Natural killer cell (primary cell): ENCODE data around the gene EIF4E1B. TPM values are rescaled to one million over a fixed set of nuclear protein-coding genes. Genes with fewer than 3 reads are reported as not detected.

Experiments
- ATAC-seq, 3 donors: fragments of 150-1000 bp in 2 of 3; fragments of 200-7000 bp in 1 of 3; cut with Tn5 transposase; 1 replicate in 1 of 3; 2 replicates in 2 of 3; pipeline ENCODE4 v1.10.0; 2021; ENCODE audit warnings: mild to moderate bottlenecking in 2 of 3, moderate library complexity in 2 of 3
- DNase-seq, 2 donors: peaks; one replicate each; pipeline versions ENCODE4 v3.0.0 to v3.0.0-alpha.2; 2013 to 2021; ENCODE audit warnings: mixed read lengths in 1 of 2
- H3K27ac ChIP-seq: one replicate; pipeline ENCODE4 v1.5.1; 2013; ENCODE audit warnings: mild to moderate bottlenecking, low read length
- H3K27me3 ChIP-seq: one replicate; pipeline ENCODE4 v1.6.1; 2013; ENCODE audit warnings: low read length; ENCODE audit not compliant: control insufficient read depth, insufficient read depth
- H3K36me3 ChIP-seq: one replicate; pipeline ENCODE4 v1.6.1; 2013; ENCODE audit warnings: low read length; ENCODE audit not compliant: control insufficient read depth, insufficient read depth
- H3K4me1 ChIP-seq: one replicate; pipeline ENCODE4 v1.6.1; 2013; ENCODE audit warnings: low read length; ENCODE audit not compliant: control insufficient read depth, insufficient read depth
- H3K4me3 ChIP-seq: one replicate; pipeline ENCODE4 v1.5.1; 2013; ENCODE audit warnings: low read length
- H3K9me3 ChIP-seq: one replicate; pipeline ENCODE4 v1.6.1; 2013; ENCODE audit warnings: low read length; ENCODE audit not compliant: control insufficient read depth, insufficient read depth
- H3K27ac Mint-ChIP-seq, 2 donors: one replicate each; pipeline ENCODE4 v1.8.0; 2022; ENCODE audit warnings: mild to moderate bottlenecking in 2 of 2, mixed read lengths in 2 of 2, moderate library complexity in 1 of 2
- H3K27me3 Mint-ChIP-seq, 2 donors: one replicate each; pipeline ENCODE4 v1.8.0; 2022; ENCODE audit warnings: low read depth in 2 of 2, mixed read lengths in 2 of 2
- H3K36me3 Mint-ChIP-seq: one replicate; pipeline ENCODE4 v1.8.0; 2022; ENCODE audit warnings: mixed read lengths
- H3K4me1 Mint-ChIP-seq, 2 donors: one replicate each; pipeline ENCODE4 v1.8.0; 2022; ENCODE audit warnings: mixed read lengths in 2 of 2
- H3K4me3 Mint-ChIP-seq: one replicate; pipeline ENCODE4 v1.8.0; 2022; ENCODE audit warnings: mild to moderate bottlenecking, moderate library complexity, mixed read lengths
- H3K9me3 Mint-ChIP-seq, 2 donors: one replicate each; pipeline ENCODE4 v1.8.0; 2022; ENCODE audit warnings: mixed read lengths in 2 of 2
- WGBS: methylation state at CpG from one replicate; pipeline ENCODE4 v1.1.7; 2013; ENCODE audit warnings: missing lambda C conversion rate; ENCODE audit not compliant: insufficient coverage; 5-methylcytosine and 5-hydroxymethylcytosine counted together
- intact Hi-C: fragments of 100-400 bp; cut with micrococcal nuclease; formaldehyde crosslinking; loops from one replicate; pipeline ENCODE4 v1.14.2; 2022
- total RNA-seq, 4 donors: library from RNA; stranded (reverse); fragments of 120-200 nt in 1 of 4; gene quantifications; one replicate each; pipeline versions ENCODE4 v1.2.3 to v1.2.4, GENCODE V29; 2013 to 2022
- TF ChIP-seq, protein P1 (sequence below): fragments of 200-600 bp; IDR thresholded peaks from one replicate; pipeline ENCODE4 v1.8.0; 2022; ENCODE audit warnings: antibody characterized with exemption

The EIF4E1B gene
- total RNA-seq, 3 donors from 2014 or later (not counting 1 experiment from before 2014, with no cell fraction given) = not detected

DNA sequence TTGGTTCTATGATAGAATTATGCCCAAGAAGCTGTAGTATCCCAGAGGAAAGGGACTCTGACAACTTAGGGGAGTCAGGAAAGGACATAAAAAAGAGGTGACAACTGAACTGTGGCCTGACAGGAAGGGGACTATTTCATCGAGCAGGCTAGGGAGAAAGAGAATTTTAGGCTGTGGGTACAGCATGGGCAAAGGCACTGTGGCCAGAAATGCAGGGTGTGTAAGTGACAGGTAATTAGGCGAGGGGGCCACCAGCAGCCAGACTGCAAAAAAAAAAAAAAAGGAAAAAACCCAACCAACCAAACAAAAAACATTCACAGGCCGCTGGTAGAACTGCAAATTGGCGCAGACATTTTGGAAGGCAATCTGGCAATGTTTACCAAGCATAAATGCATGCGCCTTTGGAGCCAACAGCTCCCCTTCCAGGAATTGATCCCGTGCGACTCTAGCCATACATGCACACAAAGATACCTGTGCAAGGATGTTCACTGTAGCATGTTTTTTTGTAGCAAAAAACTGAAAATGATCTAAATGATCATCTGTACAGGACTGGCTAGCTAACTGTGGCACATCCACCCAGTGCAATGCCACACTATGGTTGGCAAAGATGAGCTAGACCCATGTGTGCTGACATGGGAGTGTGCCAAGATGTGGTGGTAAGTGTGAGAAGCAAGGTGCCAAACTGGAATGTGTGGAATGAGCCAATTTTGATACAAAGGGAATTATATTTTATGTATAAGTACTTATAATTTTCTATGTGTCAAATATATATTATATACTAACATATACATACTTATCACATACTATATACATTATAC is 1.1 kb downstream of the EIF4E1B start:
- peaks cover 5 to 29% of the 10 kb centered on the region in 2 donors for H3K4me1 Mint-ChIP-seq
- Histone ChIP-seq H3K4me3 (no peak overlapping the region), H3K36me3 (no peaks in the 10 kb centered on the region), H3K9me3 (no peaks in the 10 kb centered on the region), H3K4me1 (peaks cover 19% of the 10 kb centered on the region), H3K27ac (no peak overlapping the region), H3K27me3 (peaks cover 30% of the 10 kb centered on the region)
- H3K9me3 Mint-ChIP-seq = no peaks in the 10 kb centered on the region
- no peak overlapping the region for H3K27ac Mint-ChIP-seq
- 77% methylated on average over 7 of the region's 7 CpGs for WGBS
- intact Hi-C loops = no loop called here
- peaks cover 61 to 70% of the 10 kb centered on the region in 2 donors for H3K27me3 Mint-ChIP-seq
- no peak overlapping the region for H3K4me3 Mint-ChIP-seq
- TF ChIP-seq, protein P1, sequence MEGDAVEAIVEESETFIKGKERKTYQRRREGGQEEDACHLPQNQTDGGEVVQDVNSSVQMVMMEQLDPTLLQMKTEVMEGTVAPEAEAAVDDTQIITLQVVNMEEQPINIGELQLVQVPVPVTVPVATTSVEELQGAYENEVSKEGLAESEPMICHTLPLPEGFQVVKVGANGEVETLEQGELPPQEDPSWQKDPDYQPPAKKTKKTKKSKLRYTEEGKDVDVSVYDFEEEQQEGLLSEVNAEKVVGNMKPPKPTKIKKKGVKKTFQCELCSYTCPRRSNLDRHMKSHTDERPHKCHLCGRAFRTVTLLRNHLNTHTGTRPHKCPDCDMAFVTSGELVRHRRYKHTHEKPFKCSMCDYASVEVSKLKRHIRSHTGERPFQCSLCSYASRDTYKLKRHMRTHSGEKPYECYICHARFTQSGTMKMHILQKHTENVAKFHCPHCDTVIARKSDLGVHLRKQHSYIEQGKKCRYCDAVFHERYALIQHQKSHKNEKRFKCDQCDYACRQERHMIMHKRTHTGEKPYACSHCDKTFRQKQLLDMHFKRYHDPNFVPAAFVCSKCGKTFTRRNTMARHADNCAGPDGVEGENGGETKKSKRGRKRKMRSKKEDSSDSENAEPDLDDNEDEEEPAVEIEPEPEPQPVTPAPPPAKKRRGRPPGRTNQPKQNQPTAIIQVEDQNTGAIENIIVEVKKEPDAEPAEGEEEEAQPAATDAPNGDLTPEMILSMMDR = no peak
- ATAC-seq (no peak), DNase-seq (no peak)
- no peaks in the 10 kb centered on the region for H3K36me3 Mint-ChIP-seq

- intact Hi-C loops = no loop called here
- Histone ChIP-seq H3K4me1 (peaks cover 19% of the 10 kb centered on the region), H3K36me3 (no peaks in the 10 kb centered on the region), H3K4me3 (no peak overlapping the region), H3K27me3 (peaks cover 30% of the 10 kb centered on the region), H3K9me3 (no peaks in the 10 kb centered on the region), H3K27ac (no peak overlapping the region)
- Mint-ChIP-seq H3K4me1 (peaks cover 5 to 24% of the 10 kb centered on the region in 2 donors), H3K27ac (no peak overlapping the region), H3K4me3 (no peak overlapping the region), H3K9me3 (no peaks in the 10 kb centered on the region), H3K27me3 (peaks cover 53 to 69% of the 10 kb centered on the region in 2 donors), H3K36me3 (no peaks in the 10 kb centered on the region)
- 81% methylated on average over 2 of the region's 2 CpGs for WGBS
- TF ChIP-seq, protein P1 = no peak
- no peak for DNase-seq
- no peak for ATAC-seq
These were observed 2.3 kb downstream of the EIF4E1B start for GRCh38 chr5:176632745-176633144.

- Mint-ChIP-seq H3K27ac (no peak overlapping the region), H3K4me3 (no peak overlapping the region), H3K9me3 (no peaks in the 10 kb centered on the region), H3K36me3 (no peaks in the 10 kb centered on the region), H3K4me1 (peaks cover under 1 to 16% of the 10 kb centered on the region in 2 donors), H3K27me3 (peaks cover 46 to 61% of the 10 kb centered on the region in 2 donors)
- DNase-seq (no peak), ATAC-seq (no peak)
- Histone ChIP-seq H3K4me1 (peaks cover 19% of the 10 kb centered on the region), H3K4me3 (no peak overlapping the region), H3K27ac (no peak overlapping the region), H3K36me3 (no peaks in the 10 kb centered on the region), H3K9me3 (no peaks in the 10 kb centered on the region), H3K27me3 (peaks cover 28% of the 10 kb centered on the region)
- WGBS = 13% methylated on average over 6 of the region's 6 CpGs
- TF ChIP-seq, protein P1 = no peak
- intact Hi-C loops = no loop called here
These were observed 3.1 kb downstream of the EIF4E1B start for GRCh38 chr5:176633598-176633997.
